ENCODE data around the gene PRDM8.
"Not testable (repeated sequence)": the region's sequence is repeated elsewhere in the genome, so short reads cannot be mapped to it uniquely, and the experiment has no call there.

PRDM8 gene

GRCh38 chr4:80228460-80228859 lies 31.2 kb downstream of the PRDM8 start:
- no peak for DNase-seq (ENCODE audit: low spot score)

- no peak for DNase-seq (ENCODE audit: low spot score)
Measured at GRCh38 chr4:80229128-80229527, 31.8 kb downstream of the PRDM8 start.

GRCh38 chr4:80229590-80229989 lies 32.3 kb downstream of the PRDM8 start:
- DNase-seq (ENCODE audit: low spot score) = no peak

- no peak for DNase-seq (ENCODE audit: low spot score)
Measured at GRCh38 chr4:80231180-80231579, 33.9 kb downstream of the PRDM8 start.

GRCh38 chr4:80232707-80233370 lies 35.5 kb downstream of the PRDM8 start:
- DNase-seq (ENCODE audit: low spot score) = no peak

GRCh38 chr4:80233390-80233789 lies 36.1 kb downstream of the PRDM8 start:
- no peak for DNase-seq (ENCODE audit: low spot score)

- DNase-seq (ENCODE audit: low spot score) = no peak
Measured at GRCh38 chr4:80235451-80235850, 38.1 kb downstream of the PRDM8 start.

GRCh38 chr4:80237992-80238391 lies 40.7 kb downstream of the PRDM8 start:
- no peak for DNase-seq (ENCODE audit: low spot score)

- no peak for DNase-seq (ENCODE audit: low spot score)
Measured at GRCh38 chr4:80239480-80240150, 42.3 kb downstream of the PRDM8 start.

- no peak for DNase-seq (ENCODE audit: low spot score)
Measured at GRCh38 chr4:80240976-80241375, 43.7 kb downstream of the PRDM8 start.

- DNase-seq (ENCODE audit: low spot score) = no peak
Measured at GRCh38 chr4:80243274-80244018, 46.1 kb downstream of the PRDM8 start.

GRCh38 chr4:80247484-80247883 lies 50.2 kb downstream of the PRDM8 start:
- DNase-seq (ENCODE audit: low spot score) = not testable (repeated sequence)

- no peak for DNase-seq (ENCODE audit: low spot score)
Measured at GRCh38 chr4:80249144-80249543, 51.8 kb downstream of the PRDM8 start.

- DNase-seq (ENCODE audit: low spot score) = no peak
Measured at GRCh38 chr4:80252427-80252826, 55.1 kb downstream of the PRDM8 start.

GRCh38 chr4:80252953-80253352 lies 55.6 kb downstream of the PRDM8 start:
- no peak for DNase-seq (ENCODE audit: low spot score)

- DNase-seq (ENCODE audit: low spot score) = no peak
Measured at GRCh38 chr4:80253510-80253909, 56.2 kb downstream of the PRDM8 start.

Measured in CD4-positive, alpha-beta T cell treated with Interleukin-6 at 100 ng/mL for 8 hours (primary cell).